NCI-H2107 treated with DMSO at 0.1 percent for 48 hours (cell line): Measurements from ENCODE around the gene ADM2.

Experiments used
- DNase-seq: peaks from one replicate; lab custom pipeline; 2025; ENCODE audit not compliant: unreplicated experiment; lab: John Stamatoyannopoulos, UW

The ADM2 gene

GRCh38 chr22:50467341-50467740 is 14.0 kb upstream of the ADM2 start:
- no peak for DNase-seq

GRCh38 chr22:50467773-50468440 is 13.4 kb upstream of the ADM2 start:
- no peak for DNase-seq

DNA sequence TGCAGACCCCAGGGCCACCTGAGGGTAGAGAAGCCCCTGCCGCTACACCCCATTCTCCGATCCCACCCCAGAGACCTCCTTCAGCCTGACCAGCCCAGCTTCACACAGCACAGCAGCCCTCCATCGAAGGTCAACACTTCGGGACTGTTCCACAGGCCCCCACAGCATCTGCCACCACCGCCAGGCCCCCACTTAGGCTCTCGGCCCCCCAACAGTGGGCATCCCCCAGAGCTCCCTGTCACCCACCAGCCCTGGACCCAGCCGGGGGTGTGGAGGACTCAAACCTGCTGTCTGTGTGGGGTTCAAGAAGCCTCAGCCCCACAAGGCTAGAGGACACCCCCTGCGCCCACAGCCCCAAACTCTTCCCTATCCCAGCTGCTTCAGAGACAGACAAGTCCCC is 12.7 kb upstream of the ADM2 start:
- no peak for DNase-seq

GRCh38 chr22:50469377-50470305 is 11.7 kb upstream of the ADM2 start:
- DNase-seq, result peak; percentile 69

GRCh38 chr22:50470491-50470890 is 10.9 kb upstream of the ADM2 start:
- no peak for DNase-seq

GRCh38 chr22:50471197-50471847 is 10.0 kb upstream of the ADM2 start:
- DNase-seq, result no peak

DNA sequence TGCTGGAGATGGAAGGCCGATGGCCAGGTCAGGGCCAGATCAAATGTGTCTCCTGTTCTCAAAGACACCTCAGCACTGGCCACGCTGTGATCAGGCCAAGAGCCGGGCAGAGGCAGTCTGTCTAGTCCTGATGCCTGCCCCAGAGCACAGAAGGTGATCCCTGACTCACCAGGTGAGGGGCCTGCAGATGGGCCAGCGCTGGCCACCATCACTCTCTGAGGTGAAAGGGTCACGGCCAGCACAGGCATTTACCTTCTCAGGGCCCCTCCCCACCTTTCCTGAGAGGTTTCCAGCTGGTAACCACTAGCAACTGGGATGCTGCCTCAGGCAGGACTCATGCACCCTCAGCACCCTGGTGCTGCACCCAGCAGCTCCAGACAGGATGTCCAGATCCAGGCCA is 9.4 kb upstream of the ADM2 start:
- DNase-seq, result no peak

DNA sequence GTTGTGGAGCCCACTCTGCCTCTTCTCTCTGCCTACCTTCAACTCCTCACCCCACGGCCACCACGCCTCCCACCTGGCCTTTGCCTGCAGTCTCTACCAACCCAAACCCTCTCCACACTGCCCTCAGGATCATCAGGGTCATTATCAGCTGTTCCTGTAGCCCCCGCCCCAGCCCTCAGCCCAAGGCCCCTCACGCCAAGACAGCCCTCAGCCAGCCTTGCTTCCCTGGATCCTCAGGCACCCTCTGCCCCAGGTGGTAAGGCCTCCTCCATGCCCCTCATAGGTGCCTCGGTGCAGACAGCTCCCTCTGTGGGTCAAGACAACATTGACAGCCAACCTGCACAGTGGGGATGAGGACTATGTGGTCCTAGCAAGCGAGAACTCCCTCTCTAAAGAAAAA is 8.3 kb upstream of the ADM2 start:
- no peak for DNase-seq

- no peak for DNase-seq
Observed at GRCh38 chr22:50473855-50474671, 7.3 kb upstream of the ADM2 start.

- DNase-seq, result peak; percentile 39
Observed at GRCh38 chr22:50474710-50475651, 6.4 kb upstream of the ADM2 start, which contains the start of gene SBF1. TSS of gene SBF1 (minus strand) at chr22:50475035. CDS start at chr22:50474840, 195 bp downstream.

DNA sequence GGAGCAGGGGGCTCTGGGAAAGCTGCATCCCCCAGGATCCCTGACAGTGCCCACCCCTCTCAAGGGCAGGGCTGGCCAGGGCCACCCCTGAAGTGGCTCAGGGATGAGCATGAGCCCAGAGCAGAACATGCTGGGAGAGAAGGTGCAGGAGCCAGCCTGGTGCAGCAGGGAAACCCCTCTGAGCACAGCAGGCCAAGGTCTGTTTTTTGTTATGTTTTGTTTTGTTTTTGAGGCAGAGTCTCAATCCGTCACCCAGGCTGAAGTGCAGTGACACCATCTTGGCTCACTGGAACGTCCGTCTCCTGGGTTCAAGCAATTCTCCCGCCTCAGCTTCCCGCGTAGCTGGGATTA is 5.7 kb upstream of the ADM2 start:
- DNase-seq, result no peak

GRCh38 chr22:50476868-50477267 is 4.5 kb upstream of the ADM2 start:
- no peak for DNase-seq

DNA sequence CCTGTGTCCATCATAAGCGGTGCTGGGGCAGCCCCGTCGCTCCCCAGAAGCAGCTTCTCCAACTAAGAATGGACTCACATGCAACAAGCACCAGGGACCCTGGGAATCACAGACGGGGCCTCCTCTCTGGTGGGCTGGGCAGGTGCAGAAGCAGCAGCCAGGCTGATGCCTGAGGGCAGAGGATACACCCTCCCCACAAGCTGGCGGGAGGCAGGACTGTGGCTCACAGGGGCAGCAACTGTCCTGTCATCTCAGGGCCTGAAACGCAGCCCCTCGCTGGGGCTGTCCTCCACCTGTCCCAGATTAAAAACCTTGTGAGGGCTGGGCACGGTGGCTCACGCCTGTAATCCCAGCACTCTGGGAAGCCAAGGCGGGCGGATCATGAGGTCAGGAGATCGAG is 3.4 kb upstream of the ADM2 start:
- no peak for DNase-seq

- DNase-seq, result no peak
Observed at GRCh38 chr22:50479721-50480120, 1.6 kb upstream of the ADM2 start.

- no peak for DNase-seq
Observed at GRCh38 chr22:50481045-50481439, 301 bp upstream of the ADM2 start.

GRCh38 chr22:50482107-50483074 is 1.0 kb downstream of the ADM2 start:
- no peak for DNase-seq

GRCh38 chr22:50483106-50483505 is 1.8 kb downstream of the ADM2 start:
- DNase-seq, result no peak

DNA sequence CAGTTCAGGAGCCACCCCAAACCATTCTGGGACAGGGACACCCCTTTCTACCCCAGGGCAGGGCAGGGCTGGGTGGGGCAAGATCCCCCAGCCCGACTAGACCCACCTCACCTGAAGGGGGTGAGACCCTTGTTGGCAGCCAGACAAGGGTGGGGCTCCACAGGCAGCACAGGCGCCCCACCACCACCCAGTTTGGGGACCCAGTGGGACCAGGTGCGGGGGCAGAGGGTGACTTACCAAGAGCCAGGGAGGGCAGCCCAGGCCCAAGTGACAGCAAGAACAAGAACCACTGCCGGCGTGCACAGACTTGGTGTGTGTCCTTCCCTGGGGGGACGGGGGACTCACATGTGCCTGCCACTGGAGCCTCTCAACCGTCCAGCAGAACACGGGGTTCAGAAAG is 2.2 kb downstream of the ADM2 start:
- no peak for DNase-seq
